CMK (cell line): ENCODE measurements around the gene ENOX2.
"Not testable (repeated sequence)": the region's sequence is repeated elsewhere in the genome, so short reads cannot be mapped to it uniquely, and the experiment has no call there.

Experiments
- DNase-seq: peaks from one replicate; pipeline ENCODE4 v3.0.0-alpha.2; 2010; ENCODE audit warnings: low read depth

The ENOX2 gene

GRCh38 chrX:130746709-130747342 is 156.2 kb downstream of the ENOX2 start:
- DNase-seq = no peak

- no peak for DNase-seq
Observed at GRCh38 chrX:130746077-130746476, 156.9 kb downstream of the ENOX2 start.

- DNase-seq = no peak
Observed at GRCh38 chrX:130741584-130741983, 161.4 kb downstream of the ENOX2 start.

- DNase-seq = no peak
Observed at GRCh38 chrX:130741151-130741550, 161.9 kb downstream of the ENOX2 start.

GRCh38 chrX:130738638-130739195 is 164.3 kb downstream of the ENOX2 start:
- no peak for DNase-seq

- DNase-seq = no peak
Observed at GRCh38 chrX:130734713-130735112, 168.3 kb downstream of the ENOX2 start.

GRCh38 chrX:130728208-130728607 is 174.8 kb downstream of the ENOX2 start:
- no peak for DNase-seq

- no peak for DNase-seq
Observed at GRCh38 chrX:130726661-130727060, 176.3 kb downstream of the ENOX2 start.

- DNase-seq = no peak
Observed at GRCh38 chrX:130725519-130725918, 177.5 kb downstream of the ENOX2 start.

GRCh38 chrX:130719413-130719812 is 183.6 kb downstream of the ENOX2 start:
- DNase-seq = no peak

GRCh38 chrX:130718137-130718536 is 184.9 kb downstream of the ENOX2 start:
- no peak for DNase-seq

- DNase-seq = no peak
Observed at GRCh38 chrX:130716781-130717413, 186.1 kb downstream of the ENOX2 start.

GRCh38 chrX:130716346-130716745 is 186.7 kb downstream of the ENOX2 start:
- DNase-seq = no peak

GRCh38 chrX:130715299-130715698 is 187.7 kb downstream of the ENOX2 start:
- DNase-seq = no peak

GRCh38 chrX:130714665-130715064 is 188.3 kb downstream of the ENOX2 start:
- DNase-seq = no peak

- DNase-seq = no peak
Observed at GRCh38 chrX:130714135-130714534, 188.9 kb downstream of the ENOX2 start.

GRCh38 chrX:130709178-130709577 is 193.8 kb downstream of the ENOX2 start:
- not testable (repeated sequence) for DNase-seq

GRCh38 chrX:130705591-130705990 is 197.4 kb downstream of the ENOX2 start:
- DNase-seq = no peak

GRCh38 chrX:130704053-130705038 is 198.7 kb downstream of the ENOX2 start:
- no peak for DNase-seq

GRCh38 chrX:130702867-130703707 is 199.9 kb downstream of the ENOX2 start:
- no peak for DNase-seq

GRCh38 chrX:130700629-130701028 is 202.4 kb downstream of the ENOX2 start:
- DNase-seq = no peak

- DNase-seq = no peak
Observed at GRCh38 chrX:130699618-130700017, 203.4 kb downstream of the ENOX2 start.
